A549 (cell line): ENCODE results near the gene SUPT4H1. TPM values are rescaled to one million over a fixed set of nuclear protein-coding genes. Genes with fewer than 3 reads are reported as not detected.
A peak's percentile ranks its signal among the peaks of the same experiment; 100 is the strongest.

Experiments
- ATAC-seq, 2 experiments: fragments of 200-7000 bp in 1 of 2; fragments of >200 bp in 1 of 2; cut with Nextera tagmentation in 1 of 2; cut with Tn5 transposase in 1 of 2; 3 replicates each; pipeline versions ENCODE4 v1.8.0 to v1.9.1; 2018 to 2020; ENCODE audit warnings: mild to moderate bottlenecking in 1 of 2, moderate library complexity in 1 of 2
- CTCF ChIA-PET: fragments of 300-600 bp; sonication (Branson Sonifier 250); formaldehyde crosslinking; extraction: SDS; loops from one replicate; lab custom pipeline; 2021; ENCODE audit warnings: antibody characterized with exemption, inconsistent platforms; lab: Yijun Ruan, JAX
- POLR2A ChIA-PET: fragments of 350-600 bp; formaldehyde crosslinking; extraction: SDS; loops from one replicate; lab custom pipeline; 2021; ENCODE audit warnings: antibody characterized with exemption, inconsistent platforms; lab: Yijun Ruan, JAX
- DNase-seq, 2 experiments: peaks; one replicate each; pipeline versions ENCODE4 v3.0.0 to v3.0.0-alpha.2; 2011 to 2016; ENCODE audit warnings: low read depth in 1 of 2, low spot score in 1 of 2
- FAIRE-seq: peaks from 2 replicates; lab custom pipeline; 2011; peaks lifted over from hg19 to GRCh38; lab: Jason Lieb, UNC
- H3K27ac ChIP-seq, 2 experiments: fragments of >200 bp; sonication (Bioruptor Twin); formaldehyde crosslinking; 3 replicates each; pipeline ENCODE4 v1.5.1; 2016 to 2017
- H3K4me1 ChIP-seq: fragments of >200 bp; sonication (Bioruptor Twin); formaldehyde crosslinking; 3 replicates; pipeline ENCODE4 v1.6.1; 2016
- H3K4me2 ChIP-seq: fragments of >200 bp; sonication (Bioruptor Twin); formaldehyde crosslinking; 3 replicates; pipeline ENCODE4 v1.6.1; 2016
- H3K4me3 ChIP-seq: fragments of >200 bp; sonication (Bioruptor Twin); formaldehyde crosslinking; 3 replicates; pipeline ENCODE4 v1.5.1; 2016
- H3K9me3 ChIP-seq: fragments of >200 bp; sonication (Bioruptor Twin); formaldehyde crosslinking; 3 replicates; pipeline ENCODE4 v1.6.1; 2016
- CHD2 ChIP-seq: fragments of 150-350 bp; IDR thresholded peaks from 2 replicates; pipeline ENCODE4 v1.6.1; 2014; ENCODE audit warnings: low read length; ENCODE audit not compliant: partially characterized antibody
- CHD4 ChIP-seq: fragments of 200-600 bp; sonication (generic); IDR thresholded peaks from 2 replicates; pipeline ENCODE4 v1.6.1; 2016; ENCODE audit warnings: antibody characterized with exemption, mild to moderate bottlenecking, borderline replicate concordance
- E2F6 ChIP-seq: IDR thresholded peaks from 2 replicates; pipeline ENCODE4 v1.6.1; 2012; ENCODE audit warnings: low read depth, borderline replicate concordance
- FOSL2 ChIP-seq, 2 experiments: fragments of 450-650 bp in 1 of 2; fragments of >200 bp in 1 of 2; sonication (Bioruptor Twin) in 1 of 2; formaldehyde crosslinking; IDR thresholded peaks; 2 replicates each; pipeline versions ENCODE4 v1.5.0 to v1.6.1; 2016 to 2020; ENCODE audit warnings: mild to moderate bottlenecking in 1 of 2, moderate library complexity in 1 of 2
- GATA3 ChIP-seq: IDR thresholded peaks from 2 replicates; pipeline ENCODE4 v1.6.1; 2012; ENCODE audit warnings: borderline replicate concordance
- HOXA7 ChIP-seq: fragments of 250-450 bp; sonication (Bioruptor Pico); IDR thresholded peaks from 2 replicates; pipeline ENCODE4 v1.5.0; 2020; ENCODE audit warnings: mild to moderate bottlenecking, moderate library complexity
- HOXB5 ChIP-seq: fragments of 250-450 bp; sonication (Bioruptor Pico); IDR thresholded peaks from 2 replicates; pipeline ENCODE4 v1.5.0; 2020; ENCODE audit warnings: mild to moderate bottlenecking, moderate library complexity
- JUN ChIP-seq, 2 experiments: fragments of >200 bp; sonication (Bioruptor Twin); formaldehyde crosslinking; IDR thresholded peaks; 2 replicates in 1 of 2; 3 replicates in 1 of 2; pipeline ENCODE4 v1.6.1; 2016 to 2017
- NPAS2 ChIP-seq: fragments of 250-450 bp; sonication (Bioruptor Pico); IDR thresholded peaks from 2 replicates; pipeline ENCODE4 v1.8.0; 2022; ENCODE audit warnings: mild to moderate bottlenecking, moderate library complexity, borderline replicate concordance
- NR3C1 ChIP-seq: fragments of >200 bp; sonication (Bioruptor Twin); formaldehyde crosslinking; IDR thresholded peaks from 3 replicates; pipeline ENCODE4 v1.6.1; 2017
- PHF8 ChIP-seq: fragments of 200-600 bp; sonication (generic); IDR thresholded peaks from 2 replicates; pipeline ENCODE4 v1.6.1; 2016; ENCODE audit warnings: low read depth, mild to moderate bottlenecking, antibody characterized with exemption, moderate library complexity, borderline replicate concordance
- POLR2AphosphoS2 ChIP-seq: conservative IDR thresholded peaks from 2 replicates; pipeline ENCODE4 v1.6.1; 2012; ENCODE audit warnings: low read length, improper control_type of control experiment, inconsistent platforms
- RAD21 ChIP-seq, 2 experiments: fragments of >200 bp in 1 of 2; sonication (Bioruptor Twin) in 1 of 2; formaldehyde crosslinking in 1 of 2; IDR thresholded peaks in 1 of 2; conservative IDR thresholded peaks in 1 of 2; 2 replicates in 1 of 2; 3 replicates in 1 of 2; pipeline ENCODE4 v1.6.1; 2012 to 2018; ENCODE audit warnings: inconsistent platforms in 1 of 2
- RNF2 ChIP-seq: fragments of 200-600 bp; sonication (generic); IDR thresholded peaks from 2 replicates; pipeline ENCODE4 v1.6.1; 2016; ENCODE audit warnings: low read depth, mild to moderate bottlenecking, antibody characterized with exemption, moderate library complexity, borderline replicate concordance
- TP53 ChIP-seq: fragments of 250-450 bp; sonication (Bioruptor Pico); IDR thresholded peaks from 2 replicates; pipeline ENCODE4 v1.5.0; 2021; ENCODE audit warnings: mild to moderate bottlenecking, moderate library complexity
- ZFP36 ChIP-seq: fragments of 450-650 bp; IDR thresholded peaks from 2 replicates; pipeline ENCODE4 v1.6.1; 2014; ENCODE audit warnings: borderline replicate concordance; ENCODE audit not compliant: partially characterized antibody
- WGBS: methylation state at CpG from one replicate; pipeline ENCODE4 v1.1.6; 2017; ENCODE audit errors: missing lambda C conversion rate; 5-methylcytosine and 5-hydroxymethylcytosine counted together
- polyA plus RNA-seq, 4 experiments: library from polyadenylated mRNA; depleted of rRNA in 3 of 4; stranded (reverse); fragments of >200 nt; fragmentation: RNase III in 1 of 4; extraction: RNeasy Plus Mini Kit Qiagen cat#74134 plus additional on column Dnase treatment in 1 of 4; gene quantifications; 2 replicates in 3 of 4; 3 replicates in 1 of 4; pipeline ENCODE4 v1.2.3, GENCODE V29; 2011 to 2017
- TF ChIP-seq, protein P1 (sequence below): fragments of >200 bp; sonication (Bioruptor Twin); formaldehyde crosslinking; IDR thresholded peaks from 3 replicates; pipeline ENCODE4 v1.6.1; 2016
- TF ChIP-seq, protein P2 (sequence below): fragments of >200 bp; sonication (Bioruptor Twin); formaldehyde crosslinking; IDR thresholded peaks from 3 replicates; pipeline ENCODE4 v1.5.1; 2016
- TF ChIP-seq, protein P3 (sequence below): IDR thresholded peaks from 2 replicates; pipeline ENCODE4 v1.6.1; 2012

The SUPT4H1 gene
- polyA plus RNA-seq, 2 of the 4 experiments (the other 2 are of a cell fraction): 123 to 241 TPM

DNA sequence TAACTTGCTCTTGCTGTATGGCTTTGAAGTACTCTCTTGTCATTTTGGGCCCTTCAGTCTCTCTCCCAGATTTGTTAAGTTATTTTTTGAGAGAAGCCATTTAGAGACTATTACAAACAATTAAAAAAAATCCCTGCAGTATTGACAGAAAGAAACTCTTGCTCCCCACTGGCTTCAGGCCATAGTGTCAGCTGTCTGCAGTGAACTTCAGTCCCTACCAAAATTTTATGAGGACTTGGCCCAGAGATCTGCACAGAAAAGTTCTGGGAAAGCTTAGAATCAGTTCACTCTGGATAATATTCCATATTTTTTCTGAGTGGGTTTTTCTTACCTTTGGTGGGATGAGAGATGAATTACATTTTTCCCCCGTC is 30.9 kb upstream of the SUPT4H1 start:
- Histone ChIP-seq H3K4me3 (no peak overlapping the region), H3K9me3 (no peaks in the 10 kb centered on the region), H3K4me1 (peaks cover 76% of the 10 kb centered on the region), H3K27ac (peak overlapping the region; percentile 70 to 73), H3K4me2 (peak overlapping the region; percentile 65)
- POLR2A ChIA-PET: interaction anchor here (4.1 kb wide), 1 partner anchor 30 kb away, joined by 17 read pairs; the partner anchor contains the start of gene SUPT4H1
- CTCF ChIA-PET: interaction anchor here (0.6 to 6.3 kb wide), 8 partner anchors 10 to 152 kb away, joined by 3 to 31 read pairs (median 4); partner anchors contain the start of genes RNF43 and SUPT4H1
- no peak for DNase-seq
- ATAC-seq: no peak
- 88% methylated on average over 1 of the region's 1 CpG for WGBS
- no peak for TF ChIP-seq RNF2
- TF ChIP-seq, all 56 proteins: peak for 0
- FAIRE-seq: no peak

DNA sequence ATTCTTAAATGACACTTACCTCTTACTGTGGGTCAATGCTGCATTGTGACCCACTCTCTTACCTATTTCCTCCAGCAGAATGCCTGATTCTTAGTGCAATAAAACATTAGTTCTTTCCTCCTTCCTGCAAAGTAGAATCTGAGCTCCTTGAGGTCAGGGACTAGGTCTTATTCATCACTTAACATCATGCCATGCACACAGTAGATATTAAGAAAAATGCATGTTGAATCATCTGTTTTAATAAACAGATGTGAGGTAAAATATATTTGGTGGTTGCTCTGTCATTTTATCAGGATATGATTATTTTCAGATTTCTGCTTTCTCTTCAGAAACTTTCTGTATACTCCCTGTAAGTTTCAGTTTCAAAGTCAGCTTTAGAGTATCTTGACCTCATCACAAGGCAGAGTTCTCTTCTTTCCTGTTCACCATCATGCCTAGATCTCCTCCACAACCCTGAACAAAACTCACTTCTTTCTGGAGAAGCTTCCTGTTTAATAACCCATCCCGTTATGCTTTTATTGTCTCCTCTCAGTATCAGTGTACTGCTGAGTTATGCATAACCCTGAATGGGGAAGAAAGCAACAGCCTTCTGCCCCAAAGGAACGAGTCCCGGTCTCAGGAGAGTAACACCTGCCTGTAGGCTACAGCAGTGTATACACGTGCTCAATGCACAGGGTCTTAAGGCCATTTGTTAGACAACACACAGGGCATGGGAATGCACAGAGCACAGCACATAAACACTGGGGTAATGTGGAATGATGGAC is 30.3 kb upstream of the SUPT4H1 start:
- Histone ChIP-seq H3K4me3 (no peak overlapping the region), H3K4me2 (peak overlapping the region; percentile 65), H3K27ac (peak overlapping the region; percentile 70 to 73), H3K4me1 (peaks cover 74% of the 10 kb centered on the region), H3K9me3 (no peaks in the 10 kb centered on the region)
- peak; percentile 15 to 31; a peak in 2 of 6 replicates for ATAC-seq
- no peak for DNase-seq
- 53% methylated on average over 4 of the region's 4 CpGs for WGBS
- ChIA-PET POLR2A (interaction anchor here (1.2 to 4.1 kb wide), 2 partner anchors 21 to 30 kb away, joined by 4 to 17 read pairs; partner anchors contain the start of gene SUPT4H1), CTCF (interaction anchor here (0.8 to 6.3 kb wide), 8 partner anchors 9 to 65 kb away, joined by 3 to 31 read pairs (median 6); partner anchors contain the start of genes RNF43 and SUPT4H1)
- TF ChIP-seq ZFP36: no peak
- TF ChIP-seq CHD4: no peak
- no peak for TF ChIP-seq HOXA7 (CRISPR knock-in tag)
- TF ChIP-seq, protein P1, sequence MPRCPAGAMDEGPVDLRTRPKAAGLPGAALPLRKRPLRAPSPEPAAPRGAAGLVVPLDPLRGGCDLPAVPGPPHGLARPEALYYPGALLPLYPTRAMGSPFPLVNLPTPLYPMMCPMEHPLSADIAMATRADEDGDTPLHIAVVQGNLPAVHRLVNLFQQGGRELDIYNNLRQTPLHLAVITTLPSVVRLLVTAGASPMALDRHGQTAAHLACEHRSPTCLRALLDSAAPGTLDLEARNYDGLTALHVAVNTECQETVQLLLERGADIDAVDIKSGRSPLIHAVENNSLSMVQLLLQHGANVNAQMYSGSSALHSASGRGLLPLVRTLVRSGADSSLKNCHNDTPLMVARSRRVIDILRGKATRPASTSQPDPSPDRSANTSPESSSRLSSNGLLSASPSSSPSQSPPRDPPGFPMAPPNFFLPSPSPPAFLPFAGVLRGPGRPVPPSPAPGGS: no peak
- TF ChIP-seq JUN (IDR thresholded peaks at IDR 0.05): no peak
- no peak for TF ChIP-seq RNF2
- TF ChIP-seq, protein P2, sequence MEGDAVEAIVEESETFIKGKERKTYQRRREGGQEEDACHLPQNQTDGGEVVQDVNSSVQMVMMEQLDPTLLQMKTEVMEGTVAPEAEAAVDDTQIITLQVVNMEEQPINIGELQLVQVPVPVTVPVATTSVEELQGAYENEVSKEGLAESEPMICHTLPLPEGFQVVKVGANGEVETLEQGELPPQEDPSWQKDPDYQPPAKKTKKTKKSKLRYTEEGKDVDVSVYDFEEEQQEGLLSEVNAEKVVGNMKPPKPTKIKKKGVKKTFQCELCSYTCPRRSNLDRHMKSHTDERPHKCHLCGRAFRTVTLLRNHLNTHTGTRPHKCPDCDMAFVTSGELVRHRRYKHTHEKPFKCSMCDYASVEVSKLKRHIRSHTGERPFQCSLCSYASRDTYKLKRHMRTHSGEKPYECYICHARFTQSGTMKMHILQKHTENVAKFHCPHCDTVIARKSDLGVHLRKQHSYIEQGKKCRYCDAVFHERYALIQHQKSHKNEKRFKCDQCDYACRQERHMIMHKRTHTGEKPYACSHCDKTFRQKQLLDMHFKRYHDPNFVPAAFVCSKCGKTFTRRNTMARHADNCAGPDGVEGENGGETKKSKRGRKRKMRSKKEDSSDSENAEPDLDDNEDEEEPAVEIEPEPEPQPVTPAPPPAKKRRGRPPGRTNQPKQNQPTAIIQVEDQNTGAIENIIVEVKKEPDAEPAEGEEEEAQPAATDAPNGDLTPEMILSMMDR: no peak
- no peak for TF ChIP-seq FOSL2 (IDR thresholded peaks at IDR 0.05)
- no peak for TF ChIP-seq FOSL2 (CRISPR knock-in tag; IDR thresholded peaks at IDR 0.05)
- no peak for TF ChIP-seq NPAS2 (CRISPR knock-in tag)
- TF ChIP-seq TP53 (CRISPR knock-in tag): no peak
- TF ChIP-seq NR3C1: no peak
- no peak for TF ChIP-seq PHF8
- TF ChIP-seq, protein P3, sequence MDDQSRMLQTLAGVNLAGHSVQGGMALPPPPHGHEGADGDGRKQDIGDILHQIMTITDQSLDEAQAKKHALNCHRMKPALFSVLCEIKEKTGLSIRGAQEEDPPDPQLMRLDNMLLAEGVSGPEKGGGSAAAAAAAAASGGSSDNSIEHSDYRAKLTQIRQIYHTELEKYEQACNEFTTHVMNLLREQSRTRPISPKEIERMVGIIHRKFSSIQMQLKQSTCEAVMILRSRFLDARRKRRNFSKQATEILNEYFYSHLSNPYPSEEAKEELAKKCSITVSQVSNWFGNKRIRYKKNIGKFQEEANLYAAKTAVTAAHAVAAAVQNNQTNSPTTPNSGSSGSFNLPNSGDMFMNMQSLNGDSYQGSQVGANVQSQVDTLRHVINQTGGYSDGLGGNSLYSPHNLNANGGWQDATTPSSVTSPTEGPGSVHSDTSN: no peak
- TF ChIP-seq POLR2AphosphoS2: no peak
- TF ChIP-seq RAD21 (conservative IDR thresholded peaks at IDR 0.05 in 1 of 2, IDR thresholded peaks at IDR 0.05 in 1 of 2): no peak
- no peak for TF ChIP-seq GATA3
- TF ChIP-seq CHD2: no peak
- no peak for TF ChIP-seq HOXB5 (CRISPR knock-in tag)
- no peak for TF ChIP-seq E2F6
- FAIRE-seq: peak; percentile 72
